COLO829 (cell line): ENCODE measurements around the gene SYT8.
"Not testable (repeated sequence)": the region's sequence is repeated elsewhere in the genome, so short reads cannot be mapped to it uniquely, and the experiment has no call there.

ENCODE experiments used
- DNase-seq: peaks from one replicate; pipeline ENCODE4 v3.0.0; 2012; ENCODE audit warnings: low spot score

The SYT8 gene

DNA sequence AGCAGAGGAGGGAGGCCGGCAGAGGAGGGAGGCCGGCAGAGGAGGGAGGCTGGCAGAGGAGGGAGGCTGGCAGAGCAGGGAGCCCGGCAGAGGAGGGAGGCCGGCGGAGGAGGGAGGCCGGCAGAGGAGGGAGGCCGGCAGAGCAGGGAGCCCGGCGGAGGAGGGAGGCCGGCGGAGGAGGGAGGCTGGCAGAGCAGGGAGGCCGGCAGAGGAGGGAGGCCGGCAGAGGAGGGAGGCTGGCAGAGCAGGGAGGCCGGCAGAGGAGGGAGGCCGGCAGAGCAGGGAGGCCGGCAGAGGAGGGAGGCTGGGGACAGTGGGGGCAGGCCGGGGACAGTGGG is 39.0 kb downstream of the SYT8 start:
- DNase-seq = not testable (repeated sequence)

DNA sequence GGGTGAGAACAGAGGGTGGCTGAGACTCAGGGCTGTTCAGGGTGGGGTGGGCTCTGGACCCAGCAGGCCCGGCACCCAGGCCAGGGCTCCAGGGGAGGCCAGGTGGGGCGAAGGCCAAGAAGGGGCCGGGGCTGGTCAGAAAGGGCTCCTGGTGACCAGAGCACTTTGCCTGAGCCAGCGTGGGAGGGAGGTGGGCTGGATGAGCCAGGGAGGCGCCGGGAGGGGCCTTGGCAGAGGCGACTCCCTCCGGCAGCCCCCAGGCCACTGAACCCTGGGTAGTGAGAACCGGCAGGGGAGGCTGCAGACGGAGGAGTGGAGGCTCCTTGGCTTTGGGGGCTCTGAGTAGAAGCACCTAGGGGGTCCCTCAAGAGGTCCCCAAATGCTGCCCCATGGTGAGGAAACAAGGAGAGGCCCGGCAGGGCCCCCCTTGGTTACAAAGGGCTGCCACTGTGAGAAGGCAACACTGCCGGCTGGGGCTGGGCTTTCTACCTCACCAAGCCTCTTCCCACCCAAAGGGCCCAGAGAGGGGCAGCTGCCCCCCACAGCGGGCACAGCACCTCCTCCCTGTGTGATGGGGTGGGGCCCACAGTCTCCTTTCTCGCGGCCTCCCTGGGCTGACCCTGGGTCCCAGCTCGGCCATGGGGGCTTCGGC is 39.8 kb downstream of the SYT8 start:
- DNase-seq = not testable (repeated sequence)

DNA sequence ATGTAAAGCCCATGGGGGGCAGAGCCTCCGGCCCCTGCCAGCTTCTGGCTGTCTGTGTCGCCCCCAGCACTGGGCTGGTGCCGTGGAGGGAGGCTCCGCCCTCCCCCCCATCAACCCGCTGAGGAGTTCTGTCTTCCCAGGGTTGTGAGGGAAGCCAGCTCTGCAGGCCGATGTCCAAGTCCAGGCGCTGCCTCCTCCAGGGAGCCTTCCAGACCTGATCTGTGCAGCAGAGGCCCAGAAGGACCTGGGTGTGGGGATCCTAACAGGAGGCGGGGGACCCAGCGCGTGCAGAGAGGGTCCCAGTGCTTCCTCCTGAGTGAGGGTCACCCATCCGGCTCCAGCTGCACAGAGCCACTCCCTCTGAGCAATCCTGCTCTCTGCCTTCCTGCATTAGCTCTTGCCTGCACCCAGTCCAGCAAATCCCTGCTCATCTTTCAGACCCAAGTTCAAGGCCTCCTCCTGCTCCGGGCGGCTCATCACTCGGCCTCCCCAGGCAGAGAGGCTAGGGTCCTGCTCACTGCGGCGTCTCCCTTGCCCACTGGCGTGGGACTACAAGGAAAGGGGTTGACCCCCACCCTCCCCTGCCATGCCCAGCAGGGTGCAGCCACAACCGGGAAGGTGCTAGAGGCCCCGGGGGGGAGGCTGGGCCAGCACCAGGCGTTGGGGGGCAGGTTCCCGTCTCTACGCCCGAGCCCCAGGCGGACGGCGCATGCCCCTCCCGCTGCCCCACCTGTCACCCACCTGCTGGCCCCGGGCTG is 40.5 kb downstream of the SYT8 start:
- no peak for DNase-seq

DNA sequence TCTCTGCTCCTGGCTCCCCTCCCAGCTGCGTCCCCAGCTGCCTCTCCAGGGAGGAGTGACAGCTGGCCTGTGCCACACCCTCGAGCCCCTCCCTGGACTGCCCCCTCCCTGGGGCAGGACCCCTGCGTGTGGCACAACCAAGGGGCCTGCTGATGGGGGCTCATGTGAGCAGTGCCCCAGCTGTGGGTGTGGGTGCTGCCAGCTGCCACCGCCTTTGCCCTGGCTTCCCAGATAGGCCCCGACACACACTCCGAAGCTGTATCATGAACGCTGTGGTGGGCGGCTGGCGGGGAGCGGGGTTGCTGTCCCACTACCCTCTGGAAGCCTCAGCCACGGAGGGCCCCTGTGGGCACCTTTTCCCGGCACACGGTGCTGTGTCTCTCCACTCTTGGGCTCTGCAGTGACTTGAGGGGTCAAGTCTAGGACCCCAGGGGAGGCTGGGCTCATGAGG is 41.1 kb downstream of the SYT8 start:
- DNase-seq = not testable (repeated sequence)

DNA sequence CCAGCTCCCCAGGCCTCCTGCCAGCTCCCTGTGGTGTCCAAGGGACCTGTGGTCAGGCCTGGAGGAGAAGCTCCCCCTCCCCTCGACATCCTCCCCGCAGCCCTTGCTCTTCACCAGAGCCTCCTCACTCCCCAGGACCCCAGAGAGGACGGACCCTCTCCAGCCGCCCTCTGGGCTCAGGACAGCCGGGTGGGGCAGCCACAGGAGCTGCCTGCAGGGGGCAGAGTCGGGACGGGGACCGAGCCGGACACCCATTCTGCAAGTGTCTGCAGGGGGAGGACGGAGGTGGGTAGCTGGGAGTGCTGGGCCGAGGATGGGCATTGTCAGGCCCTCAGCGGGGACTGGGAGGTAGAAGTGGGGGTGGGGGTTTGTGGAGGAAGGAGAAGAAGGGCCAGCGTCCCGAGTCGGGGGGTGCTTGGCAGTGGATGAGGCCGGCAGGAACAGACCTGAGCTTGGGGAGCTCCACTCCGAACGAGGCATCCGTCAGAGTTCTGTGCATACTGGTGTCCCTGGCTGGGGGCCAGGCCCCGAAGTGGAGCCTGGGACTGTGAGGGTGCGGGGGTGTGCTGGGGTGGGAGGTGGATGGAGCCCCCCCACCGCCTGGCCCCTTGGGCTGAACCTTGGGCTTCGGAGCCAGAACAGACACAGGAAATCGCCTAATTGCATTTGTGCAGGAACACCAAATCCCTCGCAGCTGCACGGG is 41.7 kb downstream of the SYT8 start:
- DNase-seq = no peak

DNA sequence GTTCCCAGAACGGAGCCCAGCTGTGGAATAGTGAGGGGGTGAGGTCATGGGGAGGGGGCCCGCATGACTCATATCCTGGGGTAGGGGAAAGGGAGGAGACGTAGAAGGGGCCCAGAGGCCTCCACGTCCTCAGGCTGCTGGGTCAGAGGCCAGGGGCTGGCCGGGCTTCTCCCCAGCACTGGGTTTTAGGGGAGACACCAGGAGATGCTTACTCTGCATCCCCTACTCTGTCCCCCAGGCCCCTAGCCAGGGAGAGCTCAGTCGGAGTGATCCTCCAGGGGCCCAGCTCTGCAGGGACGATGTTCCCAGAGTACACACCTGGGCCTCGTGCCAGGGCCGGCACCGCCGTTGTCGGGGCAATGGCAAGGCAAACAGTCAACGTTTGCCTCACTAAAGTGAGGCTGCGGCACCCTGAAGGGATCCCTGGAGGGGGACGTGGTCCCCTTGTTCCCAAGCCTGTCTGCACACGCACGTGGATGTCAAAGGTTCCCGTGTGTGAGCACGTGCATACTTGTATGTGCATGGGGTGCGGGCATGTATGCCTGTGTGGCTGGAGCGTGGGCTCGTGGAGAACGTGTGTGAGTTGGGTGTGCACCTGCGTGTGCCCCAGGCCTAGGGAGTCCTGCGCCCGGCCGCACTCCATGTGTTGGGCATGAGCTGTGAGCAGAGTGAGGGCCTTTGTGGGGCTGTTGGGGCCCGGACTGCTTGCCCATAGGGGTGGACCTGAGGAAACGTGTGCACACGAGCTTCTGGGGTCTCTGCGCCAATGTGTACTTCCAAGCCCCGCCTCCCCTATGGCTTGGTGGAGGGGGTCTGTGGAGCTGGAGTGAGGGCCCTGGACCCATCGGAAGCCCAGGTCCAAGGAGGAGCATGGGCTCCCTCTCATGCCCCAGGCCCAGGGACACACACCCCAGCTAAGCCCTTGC is 42.7 kb downstream of the SYT8 start:
- no peak for DNase-seq

DNA sequence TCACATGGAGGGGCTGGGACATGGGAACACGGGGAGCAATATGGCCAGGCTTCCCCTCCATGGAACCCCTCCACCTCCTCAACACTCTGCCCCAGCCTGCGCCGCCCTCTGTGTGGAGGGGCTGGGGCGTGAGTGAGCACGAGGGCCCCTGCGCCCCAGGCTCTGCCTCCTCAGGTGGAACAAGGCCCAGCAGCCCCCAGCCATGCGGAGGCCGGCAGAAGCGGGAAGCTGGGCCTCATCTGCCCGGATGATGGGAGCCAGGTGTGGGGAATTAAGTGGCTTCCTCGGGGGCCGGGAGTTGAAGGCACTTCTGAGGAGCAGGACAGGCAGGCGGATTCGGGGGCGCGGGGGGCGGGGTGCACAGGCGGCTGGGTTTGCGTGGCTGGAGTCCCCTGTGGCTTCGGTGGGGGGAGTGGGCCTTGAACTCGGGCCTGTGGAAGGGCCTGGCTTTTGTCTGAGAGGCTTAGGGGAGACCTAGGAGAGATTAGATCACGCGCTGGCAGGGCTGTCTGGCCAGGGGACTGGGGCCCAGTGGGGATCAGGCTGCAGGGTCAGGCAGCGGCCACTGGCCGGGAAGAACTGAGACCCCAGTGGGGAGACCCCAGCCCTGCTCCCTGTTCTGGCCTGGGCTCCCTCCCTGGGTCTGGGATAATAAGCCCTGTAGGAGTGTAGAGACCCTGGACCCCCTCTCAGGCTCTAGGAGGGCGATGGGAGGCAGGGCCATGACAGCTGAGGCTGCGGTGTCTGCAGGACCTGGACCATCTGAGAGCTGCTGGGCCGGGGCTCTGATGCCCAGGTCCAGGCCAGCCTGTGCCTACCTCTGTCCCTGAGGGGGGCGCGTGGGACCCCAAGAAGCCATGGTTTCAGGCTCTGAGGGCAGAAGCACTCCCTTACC is 43.6 kb downstream of the SYT8 start:
- DNase-seq = no peak

DNA sequence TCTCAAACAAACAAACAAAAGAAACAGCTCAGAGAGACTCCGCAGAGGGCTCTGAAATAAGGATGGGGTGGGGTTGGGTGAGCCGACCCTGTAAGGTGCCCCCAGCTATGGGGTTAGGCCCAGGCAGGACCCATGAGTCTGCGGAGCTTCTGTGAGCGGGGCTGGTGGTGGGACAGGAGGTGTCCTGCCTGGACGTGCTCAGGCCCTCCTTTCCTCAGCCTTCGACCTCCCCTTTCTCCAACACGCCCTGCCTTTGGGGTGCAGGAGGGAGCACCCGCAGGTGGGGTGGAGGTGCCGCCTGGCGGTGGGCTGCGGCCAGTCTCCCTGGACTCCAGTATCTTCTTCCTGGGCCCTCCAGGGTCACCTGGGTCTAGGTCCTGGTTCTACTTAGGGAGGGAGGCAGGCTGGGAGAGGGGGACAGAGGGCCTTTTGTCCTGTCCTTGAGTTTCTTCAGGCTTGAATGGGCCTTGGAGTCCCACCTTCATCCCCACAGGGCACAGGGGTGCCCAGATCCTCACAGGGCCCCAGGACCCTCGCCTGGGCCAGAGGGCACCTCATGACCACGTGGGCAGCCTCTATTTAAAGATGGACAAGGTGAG is 44.7 kb downstream of the SYT8 start:
- DNase-seq = no peak

DNA sequence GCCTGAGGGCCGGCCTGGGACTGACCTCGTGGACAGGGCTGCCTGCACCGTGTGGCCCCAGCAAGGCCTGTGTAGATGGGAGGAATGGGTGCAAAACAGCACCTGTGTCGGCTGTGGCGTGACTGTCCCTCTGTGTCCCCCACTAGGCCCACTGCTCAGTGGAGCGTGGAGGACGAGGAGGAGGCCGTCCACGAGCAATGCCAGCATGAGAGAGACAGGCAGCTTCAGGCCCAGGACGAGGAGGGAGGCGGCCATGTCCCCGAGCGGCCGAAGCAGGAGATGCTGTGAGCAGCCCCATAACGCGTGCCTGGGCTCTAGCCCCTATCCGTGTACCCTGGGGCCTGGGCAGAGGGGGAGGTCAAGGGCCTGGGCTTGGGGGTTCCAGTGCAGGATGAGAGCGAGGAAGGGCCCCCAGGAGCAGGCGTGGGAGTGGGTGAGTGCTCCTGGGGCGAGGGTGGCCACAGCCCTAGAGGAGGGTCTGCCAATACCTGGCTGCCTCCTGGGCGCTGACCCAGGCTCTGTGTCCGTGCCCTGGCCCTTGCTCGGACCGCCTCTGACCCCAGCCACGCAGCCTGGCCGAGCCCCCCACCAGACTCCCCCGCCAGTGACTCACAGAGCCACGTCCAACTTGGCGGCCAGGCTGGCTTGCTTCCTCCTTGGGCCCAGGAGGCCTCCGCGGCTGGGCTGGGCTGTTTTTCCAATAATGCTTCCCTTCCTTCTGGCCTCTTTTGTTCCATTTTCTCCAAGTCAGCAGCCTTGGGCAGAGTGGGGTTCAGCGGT is 45.3 kb downstream of the SYT8 start:
- no peak for DNase-seq

DNA sequence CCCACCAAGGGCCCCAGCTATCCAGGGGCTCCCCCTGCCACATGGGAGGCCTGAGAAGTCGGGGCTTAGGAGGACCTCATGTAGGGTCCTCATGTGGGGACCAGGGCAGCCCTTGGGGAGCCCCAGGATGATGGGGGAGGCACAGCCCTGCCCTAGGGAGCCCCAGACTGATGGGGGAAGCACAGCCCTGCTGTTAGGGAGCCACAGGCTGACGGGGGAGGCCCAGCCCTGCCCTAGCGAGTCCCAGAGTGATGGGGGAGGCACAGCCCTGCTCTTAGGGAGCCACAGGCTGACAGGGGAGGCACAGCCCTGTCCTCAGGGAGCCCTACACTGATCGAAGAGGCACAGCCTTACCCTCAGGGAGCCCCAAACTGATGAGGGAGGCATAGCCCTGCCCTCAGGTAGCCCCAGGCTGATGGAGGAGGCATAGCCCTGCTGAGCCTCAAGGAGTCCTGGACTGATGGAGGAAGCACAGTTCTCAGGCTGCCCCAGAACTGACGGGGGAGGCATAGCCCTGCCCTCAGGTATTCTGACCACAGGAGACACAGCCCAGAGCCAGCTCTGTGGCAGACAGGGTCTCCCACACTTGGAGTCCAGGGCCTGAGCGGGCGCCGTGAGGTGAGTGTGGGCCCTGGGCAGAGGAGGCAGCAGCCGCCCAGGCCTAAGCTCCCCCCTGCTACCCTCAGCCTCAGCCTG is 46.1 kb downstream of the SYT8 start:
- DNase-seq = no peak

DNA sequence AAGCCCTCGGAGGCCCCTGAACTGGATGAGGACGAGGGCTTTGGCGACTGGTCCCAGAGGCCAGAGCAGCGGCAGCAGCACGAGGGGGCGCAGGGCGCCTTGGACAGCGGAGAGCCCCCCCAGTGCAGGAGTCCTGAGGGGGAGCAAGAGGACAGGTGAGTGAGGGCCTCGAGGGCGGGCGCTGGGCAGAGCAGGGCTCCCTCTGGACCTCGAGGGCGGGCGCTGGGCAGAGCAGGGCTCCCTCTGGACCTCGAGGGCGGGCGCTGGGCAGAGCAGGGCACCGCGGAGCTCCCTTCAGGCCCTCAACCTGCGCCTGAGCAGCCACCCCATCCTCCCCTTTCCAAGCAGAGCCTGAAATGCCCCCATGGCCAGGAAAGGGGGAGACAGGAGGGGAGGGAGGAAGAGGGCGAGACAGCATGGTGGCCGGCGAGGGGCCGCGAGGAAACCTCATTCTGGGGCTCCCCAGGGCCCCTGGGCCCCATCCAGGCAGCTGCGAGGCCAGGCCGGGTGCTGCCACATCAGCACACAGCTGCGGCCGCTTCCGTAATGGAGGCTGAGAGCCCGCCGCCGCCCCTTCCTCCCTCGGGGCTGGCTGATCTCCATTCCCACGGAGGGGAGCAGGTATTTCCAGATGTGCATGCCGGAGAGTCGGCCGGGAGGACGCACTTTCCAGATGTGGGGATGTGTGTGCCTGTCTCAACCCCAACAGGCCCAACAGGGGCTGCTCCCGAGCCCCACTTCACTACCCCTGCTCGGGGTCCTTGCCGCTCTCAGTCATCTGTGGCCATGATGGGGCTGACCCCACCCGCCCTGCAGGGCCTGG is 46.9 kb downstream of the SYT8 start:
- no peak for DNase-seq

DNA sequence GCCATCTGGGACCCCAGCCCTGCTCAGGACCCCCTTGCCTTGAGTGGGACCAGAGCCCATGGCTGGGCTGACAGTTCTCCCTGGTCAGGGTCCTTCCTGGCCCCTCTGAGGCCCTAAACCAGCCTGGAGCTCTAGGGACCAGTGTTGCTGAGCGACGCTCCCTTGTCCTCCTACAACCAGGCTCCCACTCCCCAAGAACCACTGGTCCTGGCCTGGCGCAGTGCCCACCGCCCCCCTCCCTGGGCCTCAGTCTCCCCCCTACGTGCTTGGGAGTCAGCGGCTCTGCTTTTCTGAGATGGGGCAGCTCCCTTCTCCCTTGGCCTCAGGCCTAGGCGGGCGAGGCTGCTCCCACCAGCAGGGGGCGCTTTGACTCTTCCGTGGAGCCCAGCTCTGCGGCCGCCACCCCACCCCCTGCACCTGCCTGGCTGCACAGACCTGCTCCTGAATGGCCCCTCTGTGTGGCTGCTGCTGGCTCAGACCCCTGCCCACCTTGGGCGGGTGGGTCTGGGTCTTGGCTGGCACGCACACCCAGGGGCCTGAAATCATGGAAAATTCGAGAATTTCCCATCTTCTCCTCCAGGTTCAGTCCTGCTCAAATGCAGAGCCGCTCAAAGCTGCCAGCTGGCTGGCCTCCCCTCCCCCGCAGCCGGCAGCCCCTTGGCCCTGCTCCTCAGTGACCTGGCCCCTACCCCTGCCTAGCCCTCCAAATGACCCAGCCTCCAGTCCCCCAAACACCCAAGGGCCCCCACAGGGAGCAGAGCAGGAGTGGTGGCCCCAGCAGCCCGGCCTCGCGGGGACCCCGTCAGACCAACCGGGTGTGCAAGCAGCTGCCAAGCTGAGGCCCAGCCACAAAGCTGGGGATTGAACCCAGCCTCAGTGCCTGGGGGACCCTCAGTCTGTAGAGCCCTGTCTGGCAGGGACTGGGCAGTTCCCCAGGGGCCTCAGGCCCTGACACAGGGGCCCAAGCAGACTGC is 47.8 kb downstream of the SYT8 start:
- peak; percentile 64 for DNase-seq

DNA sequence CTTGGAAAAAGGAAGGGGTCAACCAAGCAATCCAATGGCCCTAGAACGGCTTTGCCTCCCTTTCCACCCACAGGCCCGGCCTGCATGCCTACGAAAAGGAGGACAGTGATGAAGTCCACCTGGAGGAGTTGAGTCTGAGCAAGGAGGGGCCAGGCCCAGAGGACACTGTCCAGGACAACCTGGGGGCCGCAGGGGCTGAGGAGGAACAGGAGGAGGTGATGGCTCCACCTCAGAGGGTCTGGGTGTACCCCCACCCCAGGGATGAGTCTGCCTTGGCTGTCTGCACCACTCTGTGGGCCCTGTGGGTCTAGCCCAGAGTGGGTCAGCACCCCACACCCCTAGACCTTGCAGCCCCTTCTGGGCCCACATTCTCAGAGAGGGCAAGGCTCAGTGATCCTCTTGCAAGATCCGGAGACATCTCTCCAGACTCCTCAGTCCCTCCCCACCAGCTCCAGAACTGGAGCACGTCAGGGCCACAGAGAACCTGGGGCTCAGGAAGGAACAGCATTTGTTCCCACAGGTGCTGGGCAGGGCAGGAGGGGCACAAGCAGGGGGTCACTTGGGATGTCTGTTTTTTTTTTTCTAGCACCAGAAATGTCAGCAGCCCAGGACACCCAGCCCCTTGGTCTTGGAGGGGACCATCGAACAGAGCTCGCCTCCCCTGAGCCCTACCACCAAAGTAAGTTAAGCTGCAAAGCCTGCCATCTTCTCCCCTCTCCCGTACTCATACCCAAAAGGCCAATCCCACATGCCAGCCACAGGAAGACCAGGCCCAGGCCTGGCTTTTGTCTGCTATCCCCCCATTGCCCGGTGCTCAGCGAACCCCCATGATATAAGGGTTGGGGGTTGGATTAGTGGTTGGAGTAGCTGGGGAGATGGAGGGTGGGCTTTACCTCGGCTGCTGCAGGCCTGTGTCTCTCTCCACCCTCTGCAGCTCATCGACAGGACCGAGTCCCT is 48.8 kb downstream of the SYT8 start:
- no peak for DNase-seq

DNA sequence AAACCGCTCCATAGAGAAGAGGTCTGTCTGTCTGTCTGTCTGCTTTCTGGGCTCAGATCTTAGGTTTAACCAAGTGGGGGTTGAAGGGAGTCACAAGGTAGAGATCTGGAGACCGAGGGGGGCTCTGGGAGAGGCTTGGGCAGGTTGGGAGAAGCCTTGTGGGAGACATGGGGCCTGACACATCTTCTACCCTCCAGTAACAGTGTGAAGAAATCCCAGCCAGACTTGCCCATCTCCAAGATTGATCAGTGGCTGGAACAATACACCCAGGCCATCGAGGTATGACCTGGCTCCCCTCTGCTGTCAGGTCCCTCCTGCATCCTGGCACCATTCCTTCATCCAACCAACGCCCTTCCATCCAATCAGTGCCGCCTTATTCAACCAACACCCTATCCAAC is 49.5 kb downstream of the SYT8 start:
- no peak for DNase-seq

DNA sequence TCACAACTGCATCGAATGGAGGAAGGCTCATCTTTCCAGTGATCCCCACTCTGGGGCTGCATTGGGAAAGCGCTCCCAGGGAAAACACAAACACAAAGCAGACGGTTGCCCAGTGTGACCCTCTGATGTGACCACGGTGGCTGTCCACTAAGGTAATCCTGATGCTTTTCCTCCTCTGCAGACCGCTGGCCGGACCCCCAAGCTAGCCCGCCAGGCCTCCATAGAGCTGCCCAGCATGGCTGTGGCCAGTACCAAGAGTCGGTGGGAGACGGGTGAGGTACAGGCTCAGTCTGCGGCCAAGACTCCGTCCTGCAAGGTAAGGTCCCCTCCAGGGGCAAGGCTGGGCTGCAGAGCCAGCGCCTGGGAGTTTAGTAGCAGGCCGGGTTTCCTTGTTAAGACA is 51.8 kb downstream of the SYT8 start:
- DNase-seq = not testable (repeated sequence)
